Retinal pigment epithelial cell (primary cell): ENCODE results near the gene TTLL1.
A peak's percentile ranks its signal among the peaks of the same experiment; 100 is the strongest.

Source experiments
- DNase-seq: peaks from one replicate; pipeline ENCODE4 v3.0.0-alpha.2; 2010; ENCODE audit warnings: low read depth
- H3K4me3 ChIP-seq: 2 replicates; pipeline ENCODE4 v1.5.1; 2011; ENCODE audit warnings: mild to moderate bottlenecking, low read length, control low read depth, moderate library complexity
- CTCF ChIP-seq: conservative IDR thresholded peaks from 2 replicates; pipeline ENCODE4 v1.5.1; 2011; ENCODE audit warnings: low read depth, low read length, control low read depth, inconsistent platforms

The TTLL1 gene

GRCh38 chr22:43085658-43086606 is 3.3 kb downstream of the TTLL1 start:
- no peak for DNase-seq
- H3K4me3 ChIP-seq, result no peak overlapping the region
- no peak for TF ChIP-seq CTCF

- no peak for TF ChIP-seq CTCF
- no peak overlapping the region for H3K4me3 ChIP-seq
- DNase-seq, result no peak
Observed at GRCh38 chr22:43081968-43082367, 7.2 kb downstream of the TTLL1 start.

- DNase-seq, result peak; percentile 50
- TF ChIP-seq CTCF, result no peak
- H3K4me3 ChIP-seq, result no peak overlapping the region
Observed at GRCh38 chr22:43080616-43081015, 8.6 kb downstream of the TTLL1 start.

- DNase-seq, result no peak
- TF ChIP-seq CTCF, result no peak
- no peak overlapping the region for H3K4me3 ChIP-seq
Observed at GRCh38 chr22:43079742-43080141, 9.4 kb downstream of the TTLL1 start.

GRCh38 chr22:43078522-43078921 is 10.7 kb downstream of the TTLL1 start:
- TF ChIP-seq CTCF, result no peak
- DNase-seq, result no peak
- no peak overlapping the region for H3K4me3 ChIP-seq

GRCh38 chr22:43077121-43077877 is 11.9 kb downstream of the TTLL1 start:
- no peak for DNase-seq
- TF ChIP-seq CTCF, result no peak
- no peak overlapping the region for H3K4me3 ChIP-seq
